Measurements from ENCODE around the gene MXRA7. TPM values are rescaled to one million over a fixed set of nuclear protein-coding genes. Genes with fewer than 3 reads are reported as not detected.
"Not testable (repeated sequence)": the region's sequence is repeated elsewhere in the genome, so short reads cannot be mapped to it uniquely, and the experiment has no call there.

The MXRA7 gene
- total RNA-seq, 1 donor from 2014 or later = 5.1 TPM

GRCh38 chr17:76740329-76741118 lies 29.8 kb upstream of the MXRA7 start:
- intact Hi-C loops (cut with micrococcal nuclease) = no loop called here
- H3K27ac Mint-ChIP-seq = no peak overlapping the region
- peaks cover 37% of the 10 kb centered on the region for H3K4me1 Mint-ChIP-seq (ENCODE audit: low read depth)
- H3K9me3 Mint-ChIP-seq = no peaks in the 10 kb centered on the region
- no peak for DNase-seq (ENCODE audit: low spot score)
- peaks cover 30% of the 10 kb centered on the region for H3K36me3 Mint-ChIP-seq (ENCODE audit: low read depth)
- H3K4me3 Mint-ChIP-seq = no peak overlapping the region
- no peaks in the 10 kb centered on the region for H3K27me3 Mint-ChIP-seq (ENCODE audit: insufficient read depth)

- not testable (repeated sequence) for H3K4me3 Mint-ChIP-seq; DNase-seq (ENCODE audit: low spot score); H3K9me3 Mint-ChIP-seq; H3K27ac Mint-ChIP-seq; H3K27me3 Mint-ChIP-seq (ENCODE audit: insufficient read depth)
- intact Hi-C loops (cut with micrococcal nuclease) = loop anchor here (2.0 to 5.0 kb wide), 4 partner anchors 51 to 957 kb away; partner anchors contain the start of genes UBALD2, UBE2O and UNK
- peaks cover 33% of the 10 kb centered on the region for H3K4me1 Mint-ChIP-seq (ENCODE audit: low read depth)
- peaks cover 32% of the 10 kb centered on the region for H3K36me3 Mint-ChIP-seq (ENCODE audit: low read depth)
Observed at GRCh38 chr17:76739568-76740115, 28.9 kb upstream of the MXRA7 start.

- Mint-ChIP-seq H3K27me3 (ENCODE audit: insufficient read depth) (no peaks in the 10 kb centered on the region), H3K9me3 (no peaks in the 10 kb centered on the region), H3K27ac (peak overlapping the region; percentile 98), H3K36me3 (ENCODE audit: low read depth) (peaks cover 38% of the 10 kb centered on the region), H3K4me1 (ENCODE audit: low read depth) (peaks cover 41% of the 10 kb centered on the region), H3K4me3 (peak overlapping the region; percentile 93)
- DNase-seq (ENCODE audit: low spot score) = no peak
- intact Hi-C loops (cut with micrococcal nuclease) = loop anchor here (2.0 to 5.0 kb wide), 4 partner anchors 52 to 956 kb away; partner anchors contain the start of genes UBALD2, UBE2O and UNK
Observed at GRCh38 chr17:76738468-76738850, 27.7 kb upstream of the MXRA7 start.

- Mint-ChIP-seq H3K9me3 (no peaks in the 10 kb centered on the region), H3K27ac (peak within 1 kb of the TSS; percentile 98), H3K36me3 (ENCODE audit: low read depth) (peaks cover 44% of the 10 kb centered on the region), H3K4me3 (peak within 1 kb of the TSS; percentile 93), H3K27me3 (ENCODE audit: insufficient read depth) (no peaks in the 10 kb centered on the region), H3K4me1 (ENCODE audit: low read depth) (peaks cover 47% of the 10 kb centered on the region)
- intact Hi-C loops (cut with micrococcal nuclease) = loop anchor here (1.0 to 5.0 kb wide), 10 partner anchors 12 to 1391 kb away; partner anchors contain the start of genes JMJD6, METTL23, TMC6 and UBALD2
- DNase-seq (ENCODE audit: low spot score) = peak; percentile 91
Observed at GRCh38 chr17:76737676-76738467, 27.1 kb upstream of the MXRA7 start, which contains the start of gene MFSD11. Gene MFSD11 (plus strand): TSS chr17:76738119. CDS start chr17:76738353, 234 bp downstream.

- no peaks in the 10 kb centered on the region for H3K9me3 Mint-ChIP-seq
- peaks cover 48% of the 10 kb centered on the region for H3K36me3 Mint-ChIP-seq (ENCODE audit: low read depth)
- H3K4me1 Mint-ChIP-seq (ENCODE audit: low read depth) = peaks cover 49% of the 10 kb centered on the region
Observed at GRCh38 chr17:76737082-76737675, 26.4 kb upstream of the MXRA7 start, which contains the start of gene SRSF2. Gene SRSF2 (minus strand): TSS chr17:76737331. CDS start chr17:76737160, 171 bp downstream.

GRCh38 chr17:76736349-76737081 lies 25.8 kb upstream of the MXRA7 start:
- H3K36me3 Mint-ChIP-seq (ENCODE audit: low read depth) = peaks cover 48% of the 10 kb centered on the region
- H3K27me3 Mint-ChIP-seq (ENCODE audit: insufficient read depth) = no peaks in the 10 kb centered on the region
- H3K27ac Mint-ChIP-seq = peak overlapping the region; percentile 99
- peak; percentile 62 for DNase-seq (ENCODE audit: low spot score)
- H3K4me3 Mint-ChIP-seq = peak overlapping the region; percentile 100
- intact Hi-C loops (cut with micrococcal nuclease) = loop anchor here (1.0 to 5.0 kb wide), 9 partner anchors 10 to 1392 kb away; partner anchors contain the start of genes JMJD6, METTL23, TMC6 and UBALD2
- H3K9me3 Mint-ChIP-seq = no peaks in the 10 kb centered on the region
- peaks cover 49% of the 10 kb centered on the region for H3K4me1 Mint-ChIP-seq (ENCODE audit: low read depth)

More at GRCh38 chr17:76737082-76737675, 26.4 kb upstream of the MXRA7 start, which contains the start of gene SRSF2:
- peak; percentile 100 for DNase-seq (ENCODE audit: low spot score)
- H3K4me3 Mint-ChIP-seq = peak within 1 kb of the TSS; percentile 100
- intact Hi-C loops (cut with micrococcal nuclease) = loop anchor here (1.0 to 5.0 kb wide), 9 partner anchors 11 to 1392 kb away; partner anchors contain the start of genes JMJD6, METTL23, TMC6 and UBALD2
- no peaks in the 10 kb centered on the region for H3K27me3 Mint-ChIP-seq (ENCODE audit: insufficient read depth)
- H3K27ac Mint-ChIP-seq = peak within 1 kb of the TSS; percentile 99

GRCh38 chr17:76735586-76736348 lies 25.0 kb upstream of the MXRA7 start:
- DNase-seq (ENCODE audit: low spot score) = no peak
- Mint-ChIP-seq H3K27me3 (ENCODE audit: insufficient read depth) (no peaks in the 10 kb centered on the region), H3K36me3 (ENCODE audit: low read depth) (peaks cover 48% of the 10 kb centered on the region), H3K9me3 (no peaks in the 10 kb centered on the region), H3K4me3 (peak overlapping the region; percentile 100), H3K27ac (peak overlapping the region; percentile 99), H3K4me1 (ENCODE audit: low read depth) (peaks cover 52% of the 10 kb centered on the region)
- intact Hi-C loops (cut with micrococcal nuclease) = loop anchor here (2.0 to 5.0 kb wide), 6 partner anchors 179 to 1393 kb away; partner anchors contain the start of genes TMC6, UBALD2, UBE2O and UNK

- Mint-ChIP-seq H3K36me3 (ENCODE audit: low read depth) (peaks cover 52% of the 10 kb centered on the region), H3K27ac (peak overlapping the region; percentile 99), H3K4me3 (peak overlapping the region; percentile 100), H3K9me3 (no peaks in the 10 kb centered on the region), H3K4me1 (ENCODE audit: low read depth) (peaks cover 53% of the 10 kb centered on the region), H3K27me3 (ENCODE audit: insufficient read depth) (no peaks in the 10 kb centered on the region)
- no peak for DNase-seq (ENCODE audit: low spot score)
- intact Hi-C loops (cut with micrococcal nuclease) = loop anchor here (5.0 kb wide), 3 partner anchors 283 to 953 kb away; partner anchors contain the start of genes UBALD2, UBE2O and UNK
Observed at GRCh38 chr17:76735006-76735405, 24.2 kb upstream of the MXRA7 start.

- H3K4me1 Mint-ChIP-seq (ENCODE audit: low read depth) = peaks cover 55% of the 10 kb centered on the region
- H3K4me3 Mint-ChIP-seq = peak overlapping the region; percentile 100
- intact Hi-C loops (cut with micrococcal nuclease) = no loop called here
- H3K36me3 Mint-ChIP-seq (ENCODE audit: low read depth) = peaks cover 55% of the 10 kb centered on the region
- no peak for DNase-seq (ENCODE audit: low spot score)
- no peaks in the 10 kb centered on the region for H3K27me3 Mint-ChIP-seq (ENCODE audit: insufficient read depth)
- peak overlapping the region; percentile 83 for H3K27ac Mint-ChIP-seq
- no peaks in the 10 kb centered on the region for H3K9me3 Mint-ChIP-seq
Observed at GRCh38 chr17:76734080-76734840, 23.5 kb upstream of the MXRA7 start.

GRCh38 chr17:76733618-76733957 lies 22.8 kb upstream of the MXRA7 start:
- peaks cover 55% of the 10 kb centered on the region for H3K36me3 Mint-ChIP-seq (ENCODE audit: low read depth)
- intact Hi-C loops (cut with micrococcal nuclease) = no loop called here
- no peaks in the 10 kb centered on the region for H3K27me3 Mint-ChIP-seq (ENCODE audit: insufficient read depth)
- no peaks in the 10 kb centered on the region for H3K9me3 Mint-ChIP-seq
- no peak for DNase-seq (ENCODE audit: low spot score)
- peaks cover 51% of the 10 kb centered on the region for H3K4me1 Mint-ChIP-seq (ENCODE audit: low read depth)
- H3K4me3 Mint-ChIP-seq = peak overlapping the region; percentile 100
- H3K27ac Mint-ChIP-seq = peak overlapping the region; percentile 83

Data from activated T-helper 1 cell treated with anti-CD3 and anti-CD28 coated beads, Interleukin-12 subunit alpha, Interleukin-12 subunit beta, Interleukin-2, Interleukin-4 antibody, amounts not matched to agents 30 ng/mL and 10 ng/mL and 1 ng/mL, durations not matched to agents 14 hours and 24 hours and 36 hours (primary cell).